Measurements from ENCODE around the gene CGN. TPM values are rescaled to one million over a fixed set of nuclear protein-coding genes. Genes with fewer than 3 reads are reported as not detected.
A peak's percentile ranks its signal among the peaks of the same experiment; 100 is the strongest.

CGN gene
- total RNA-seq, 4 donors from 2014 or later = 3.3 to 26.1 (median 15.1) TPM

DNA sequence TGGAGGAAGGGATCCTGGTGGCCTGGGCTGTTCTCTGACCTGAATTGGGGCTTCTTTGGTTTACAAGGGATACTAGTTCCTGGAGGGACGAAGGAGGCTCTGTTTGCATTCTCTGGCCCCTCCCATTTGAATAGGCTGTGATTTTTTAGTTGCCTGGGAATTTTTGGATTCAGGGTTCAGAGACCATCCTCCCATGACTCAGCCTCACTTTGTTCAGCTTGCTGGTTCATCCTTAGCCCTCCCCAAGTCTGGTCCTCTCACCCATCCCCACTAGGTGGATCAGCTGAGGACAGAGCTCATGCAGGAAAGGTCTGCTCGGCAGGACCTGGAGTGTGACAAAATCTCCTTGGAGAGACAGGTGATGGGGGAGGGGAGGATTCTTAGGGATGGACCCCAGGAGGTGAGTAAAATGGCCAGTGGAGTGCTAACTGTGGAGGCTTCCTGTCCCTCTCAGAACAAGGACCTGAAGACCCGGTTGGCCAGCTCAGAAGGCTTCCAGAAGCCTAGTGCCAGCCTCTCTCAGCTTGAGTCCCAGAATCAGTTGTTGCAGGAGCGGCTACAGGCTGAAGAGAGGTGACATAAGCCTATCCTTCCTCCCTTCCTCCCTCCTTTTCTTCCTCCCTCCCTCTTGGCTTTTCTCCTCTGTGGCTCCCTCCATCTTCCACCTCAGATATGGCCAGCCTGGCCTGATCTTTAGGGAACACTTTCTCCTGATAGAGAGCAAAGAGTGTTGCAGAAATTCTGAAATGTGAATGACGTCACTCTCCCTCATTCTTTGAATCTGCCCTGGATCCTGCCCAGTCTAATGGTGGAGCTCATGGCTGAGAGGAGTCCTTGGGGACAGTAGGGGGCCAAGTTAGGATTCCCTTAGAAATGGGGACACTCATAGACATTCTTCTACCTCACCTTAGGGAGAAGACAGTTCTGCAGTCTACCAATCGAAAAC is 24.4 kb downstream of the CGN start:
- Histone ChIP-seq H3K27me3 (no peaks in the 10 kb centered on the region), H3K27ac (no peak overlapping the region), H3K9me3 (no peaks in the 10 kb centered on the region), H3K36me3 (peaks cover 0 to 28% (median 0%) of the 10 kb centered on the region in 3 donors), H3K4me1 (peaks cover 7 to 23% (median 12%) of the 10 kb centered on the region in 3 donors), H3K4me3 (no peak overlapping the region)
- WGBS, 2 donors = 81 to 87% methylated on average over 5 to 6 of the region's 6 CpGs
- no peak for DNase-seq
- no peak for TF ChIP-seq POLR2A (IDR thresholded peaks at IDR 0.05)
- TF ChIP-seq, protein P1, sequence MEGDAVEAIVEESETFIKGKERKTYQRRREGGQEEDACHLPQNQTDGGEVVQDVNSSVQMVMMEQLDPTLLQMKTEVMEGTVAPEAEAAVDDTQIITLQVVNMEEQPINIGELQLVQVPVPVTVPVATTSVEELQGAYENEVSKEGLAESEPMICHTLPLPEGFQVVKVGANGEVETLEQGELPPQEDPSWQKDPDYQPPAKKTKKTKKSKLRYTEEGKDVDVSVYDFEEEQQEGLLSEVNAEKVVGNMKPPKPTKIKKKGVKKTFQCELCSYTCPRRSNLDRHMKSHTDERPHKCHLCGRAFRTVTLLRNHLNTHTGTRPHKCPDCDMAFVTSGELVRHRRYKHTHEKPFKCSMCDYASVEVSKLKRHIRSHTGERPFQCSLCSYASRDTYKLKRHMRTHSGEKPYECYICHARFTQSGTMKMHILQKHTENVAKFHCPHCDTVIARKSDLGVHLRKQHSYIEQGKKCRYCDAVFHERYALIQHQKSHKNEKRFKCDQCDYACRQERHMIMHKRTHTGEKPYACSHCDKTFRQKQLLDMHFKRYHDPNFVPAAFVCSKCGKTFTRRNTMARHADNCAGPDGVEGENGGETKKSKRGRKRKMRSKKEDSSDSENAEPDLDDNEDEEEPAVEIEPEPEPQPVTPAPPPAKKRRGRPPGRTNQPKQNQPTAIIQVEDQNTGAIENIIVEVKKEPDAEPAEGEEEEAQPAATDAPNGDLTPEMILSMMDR (IDR thresholded peaks at IDR 0.05) = no peak
- intact Hi-C loops (cut with DNase I) = loop anchor here (10.0 kb wide), 1 partner anchor 199 kb away; no protein-coding TSS in a partner anchor

DNA sequence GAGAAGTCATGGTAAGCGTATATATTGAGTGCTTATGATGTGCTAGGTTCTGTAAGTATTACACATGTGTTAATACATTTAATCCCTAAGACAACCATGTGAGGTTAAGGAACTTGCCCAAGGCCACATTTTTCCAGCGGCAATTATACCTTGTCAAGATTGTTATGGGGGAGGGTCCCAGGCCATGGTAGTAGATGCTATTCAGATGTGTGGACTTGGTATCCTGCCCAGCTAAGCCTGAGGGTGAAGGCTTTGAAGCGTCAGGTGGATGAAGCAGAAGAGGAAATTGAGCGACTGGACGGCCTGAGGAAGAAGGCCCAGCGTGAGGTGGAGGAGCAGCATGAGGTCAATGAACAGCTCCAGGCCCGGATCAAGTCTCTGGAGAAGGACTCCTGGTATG is 25.3 kb downstream of the CGN start:
- Histone ChIP-seq H3K9me3 (no peaks in the 10 kb centered on the region), H3K36me3 (peaks cover 0 to 20% (median 0%) of the 10 kb centered on the region in 3 donors), H3K4me3 (no peak overlapping the region), H3K27ac (peak overlapping the region in 3 of 4 donors; percentile 27 to 60 (median 33)), H3K27me3 (no peaks in the 10 kb centered on the region), H3K4me1 (peaks cover 9 to 31% (median 12%) of the 10 kb centered on the region in 3 donors)
- intact Hi-C loops (cut with DNase I) = loop anchor here (10.0 kb wide), 1 partner anchor 198 kb away; no protein-coding TSS in a partner anchor
- DNase-seq = no peak
- TF ChIP-seq, protein P1 (IDR thresholded peaks at IDR 0.05) = no peak
- TF ChIP-seq POLR2A (IDR thresholded peaks at IDR 0.05) = no peak
- WGBS, 2 donors = 80 to 95% methylated on average over 7 of the region's 7 CpGs

DNA sequence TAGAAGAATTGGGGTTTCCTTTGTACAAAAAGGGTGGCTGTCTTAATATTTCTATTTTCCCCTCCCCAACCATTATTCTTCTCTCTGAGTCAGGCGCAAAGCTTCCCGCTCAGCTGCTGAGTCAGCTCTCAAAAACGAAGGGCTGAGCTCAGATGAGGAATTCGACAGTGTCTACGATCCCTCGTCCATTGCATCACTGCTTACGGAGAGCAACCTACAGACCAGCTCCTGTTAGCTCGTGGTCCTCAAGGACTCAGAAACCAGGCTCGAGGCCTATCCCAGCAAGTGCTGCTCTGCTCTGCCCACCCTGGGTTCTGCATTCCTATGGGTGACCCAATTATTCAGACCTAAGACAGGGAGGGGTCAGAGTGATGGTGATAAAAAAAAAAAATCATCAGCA is 25.9 kb downstream of the CGN start:
- peak overlapping the region in 2 of 4 donors; percentile 27 to 60 for H3K27ac ChIP-seq
- intact Hi-C loops (cut with DNase I) = loop anchor here (10.0 kb wide), 1 partner anchor 198 kb away; no protein-coding TSS in a partner anchor
- TF ChIP-seq, protein P1 (IDR thresholded peaks at IDR 0.05) = no peak
- TF ChIP-seq POLR2A (IDR thresholded peaks at IDR 0.05) = no peak
- H3K4me3 ChIP-seq = no peak overlapping the region
- H3K36me3 ChIP-seq = peaks cover 0 to 20% (median 0%) of the 10 kb centered on the region in 3 donors
- no peaks in the 10 kb centered on the region for H3K9me3 ChIP-seq
- DNase-seq = no peak
- H3K4me1 ChIP-seq = peaks cover 12 to 37% (median 13%) of the 10 kb centered on the region in 3 donors
- WGBS, 2 donors = 55 to 66% methylated on average over 6 to 9 of the region's 9 CpGs
- no peaks in the 10 kb centered on the region for H3K27me3 ChIP-seq

DNA sequence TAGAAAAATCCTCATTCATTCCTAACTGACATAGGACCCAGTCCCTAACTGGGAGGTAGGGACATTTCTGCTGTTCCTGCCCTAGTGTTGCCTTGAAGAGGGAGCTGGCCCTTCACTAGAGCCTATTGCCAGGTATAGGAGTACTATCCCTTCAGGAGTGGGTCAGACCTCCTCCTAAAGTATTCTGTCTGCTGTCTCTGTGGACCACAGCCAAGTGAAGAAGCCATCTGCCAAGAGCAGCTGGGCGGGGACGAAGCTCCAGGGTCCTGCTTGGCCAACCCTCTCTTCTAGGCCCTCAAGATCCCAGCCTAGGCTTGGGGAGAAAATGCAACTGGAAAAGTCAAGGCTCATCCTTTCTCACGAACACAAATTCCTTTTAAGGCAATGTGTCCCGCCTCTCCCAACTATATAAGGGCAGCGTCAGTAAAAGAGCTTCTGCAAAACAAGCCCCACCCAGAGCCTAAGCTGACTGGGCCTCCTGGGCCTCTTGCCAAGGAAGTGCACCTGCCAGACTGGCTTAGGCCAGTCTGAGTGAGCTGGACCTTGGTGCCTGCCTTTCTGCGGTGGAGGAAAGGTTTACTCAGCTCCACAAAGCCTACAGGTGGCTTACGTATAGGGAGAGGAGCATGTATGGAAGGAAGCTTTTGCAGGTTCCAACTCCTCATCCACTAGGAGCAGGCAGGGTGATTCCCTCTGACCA is 28.3 kb downstream of the CGN start:
- peaks cover 12 to 57% (median 19%) of the 10 kb centered on the region in 3 donors for H3K4me1 ChIP-seq
- intact Hi-C loops (cut with DNase I) = loop anchor here (10.0 kb wide), 1 partner anchor 195 kb away; no protein-coding TSS in a partner anchor
- no peaks in the 10 kb centered on the region for H3K27me3 ChIP-seq
- no peak for TF ChIP-seq POLR2A (IDR thresholded peaks at IDR 0.05)
- TF ChIP-seq, protein P1 (IDR thresholded peaks at IDR 0.05) = no peak
- peak overlapping the region; percentile 91 to 95 (median 92) for H3K27ac ChIP-seq
- H3K4me3 ChIP-seq = peak overlapping the region; percentile 72 to 92 (median 76)
- WGBS, 2 donors = 5 to 18% methylated on average over 2 to 6 of the region's 7 CpGs
- H3K36me3 ChIP-seq = peaks cover 0 to 6% (median 0%) of the 10 kb centered on the region in 3 donors
- H3K9me3 ChIP-seq = no peaks in the 10 kb centered on the region
- peak; percentile 26 for DNase-seq
